IMR-90 (cell line): ENCODE measurements around the gene DPYD. TPM values are rescaled to one million over a fixed set of nuclear protein-coding genes. Genes with fewer than 3 reads are reported as not detected.

Experiments
- ATAC-seq: fragments of 200-7000 bp; cut with Tn5 transposase; 2 replicates; pipeline ENCODE4 v1.9.1; 2020; ENCODE audit warnings: low read depth, mild to moderate bottlenecking, moderate library complexity
- BruUV-seq: library from RNA; stranded (reverse); fragments of 400-500 nt; replicated peaks from 2 replicates; lab custom pipeline; 2021; lab: Mats Ljungman, UMichigan
- CTCF ChIA-PET: fragments of 300-600 bp; formaldehyde crosslinking; extraction: SDS; loops from one replicate; lab custom pipeline; 2021; ENCODE audit warnings: antibody characterized with exemption; lab: Yijun Ruan, JAX
- POLR2A ChIA-PET: fragments of 300-600 bp; sonication (Branson Sonifier 250); formaldehyde crosslinking; loops from one replicate; lab custom pipeline; 2022; ENCODE audit warnings: antibody characterized with exemption; ENCODE audit not compliant: unreplicated experiment; lab: Charles Lee
- DNase-seq: peaks from one replicate; pipeline ENCODE4 v3.0.0; 2013
- H2AFZ ChIP-seq: replicated peaks from 2 replicates; pipeline ENCODE3; 2013; ENCODE audit warnings: low read length, mild to moderate bottlenecking; ENCODE audit not compliant: poor library complexity
- H2AK5ac ChIP-seq: 2 replicates; pipeline ENCODE4 v1.6.1; 2013; ENCODE audit warnings: low read depth, low read length, inconsistent platforms
- H2AK9ac ChIP-seq: replicated peaks from 2 replicates; pipeline ENCODE3; 2013; ENCODE audit warnings: mild to moderate bottlenecking, low read depth, low read length, moderate library complexity; ENCODE audit not compliant: poor library complexity
- H2BK120ac ChIP-seq: 2 replicates; pipeline ENCODE4 v1.6.1; 2013; ENCODE audit warnings: low read depth, low read length, inconsistent platforms
- H2BK15ac ChIP-seq: 3 replicates; pipeline ENCODE4 v1.6.1; 2013; ENCODE audit warnings: low read depth, low read length, inconsistent platforms
- H2BK20ac ChIP-seq: 2 replicates; pipeline ENCODE4 v1.6.1; 2013; ENCODE audit warnings: low read depth, mild to moderate bottlenecking, inconsistent platforms, low read length, moderate library complexity
- H2BK5ac ChIP-seq: 2 replicates; pipeline ENCODE4 v1.6.1; 2013; ENCODE audit warnings: mild to moderate bottlenecking, low read depth, low read length, inconsistent platforms; ENCODE audit not compliant: poor library complexity, severe bottlenecking
- H3K14ac ChIP-seq: replicated peaks from 2 replicates; pipeline ENCODE4 v1.6.1; 2013; ENCODE audit warnings: low read depth, low read length, inconsistent platforms
- H3K18ac ChIP-seq: 2 replicates; pipeline ENCODE4 v1.6.1; 2013; ENCODE audit warnings: low read depth, low read length, control low read depth
- H3K23ac ChIP-seq: 2 replicates; pipeline ENCODE4 v1.6.1; 2013; ENCODE audit warnings: low read depth, low read length, inconsistent platforms
- H3K27ac ChIP-seq: 2 replicates; pipeline ENCODE4 v1.5.1; 2013; ENCODE audit warnings: mild to moderate bottlenecking, control low read depth, low read length; ENCODE audit not compliant: insufficient read depth
- H3K27me3 ChIP-seq: 2 replicates; pipeline ENCODE4 v1.6.1; 2013; ENCODE audit warnings: low read length; ENCODE audit not compliant: control insufficient read depth, insufficient read depth
- H3K36me3 ChIP-seq: 2 replicates; pipeline ENCODE4 v1.6.1; 2013; ENCODE audit warnings: low read length, mixed read lengths; ENCODE audit not compliant: control insufficient read depth, insufficient read depth
- H3K4ac ChIP-seq: 2 replicates; pipeline ENCODE4 v1.6.1; 2013; ENCODE audit warnings: low read depth, low read length, inconsistent platforms
- H3K4me1 ChIP-seq: 2 replicates; pipeline ENCODE4 v1.6.1; 2013; ENCODE audit warnings: low read length, mixed read lengths; ENCODE audit not compliant: control insufficient read depth, insufficient read depth
- H3K4me2 ChIP-seq: 2 replicates; pipeline ENCODE4 v1.6.1; 2013; ENCODE audit warnings: low read depth, mild to moderate bottlenecking, control low read depth, low read length, moderate library complexity
- H3K4me3 ChIP-seq: 2 replicates; pipeline ENCODE4 v1.5.1; 2013; ENCODE audit warnings: low read depth, mild to moderate bottlenecking, control low read depth, low read length, moderate library complexity; ENCODE audit not compliant: insufficient read depth
- H3K56ac ChIP-seq: 2 replicates; pipeline ENCODE4 v1.6.1; 2013; ENCODE audit warnings: low read length, inconsistent platforms; ENCODE audit not compliant: insufficient read depth; ENCODE audit errors: extremely low read depth
- H3K79me1 ChIP-seq, 2 experiments: 2 replicates each; pipeline ENCODE4 v1.6.1; 2013; ENCODE audit warnings: low read length in 2 of 2, inconsistent platforms in 1 of 2, low read depth in 1 of 2
- H3K9ac ChIP-seq: 2 replicates; pipeline ENCODE4 v1.6.1; 2013; ENCODE audit warnings: low read depth, low read length, control low read depth
- H3K9me1 ChIP-seq: 2 replicates; pipeline ENCODE4 v1.6.1; 2013; ENCODE audit warnings: low read length, inconsistent platforms; ENCODE audit not compliant: insufficient read depth
- H3K9me3 ChIP-seq: 2 replicates; pipeline ENCODE4 v1.6.1; 2013; ENCODE audit warnings: low read length; ENCODE audit not compliant: control insufficient read depth, insufficient read depth
- H4K20me1 ChIP-seq: 2 replicates; pipeline ENCODE4 v1.6.1; 2013; ENCODE audit warnings: low read length, inconsistent platforms; ENCODE audit not compliant: insufficient read depth
- H4K5ac ChIP-seq: 2 replicates; pipeline ENCODE4 v1.6.1; 2013; ENCODE audit warnings: mild to moderate bottlenecking, low read depth, low read length, control low read depth
- H4K8ac ChIP-seq, 2 experiments: 2 replicates each; pipeline ENCODE4 v1.6.1; 2013; ENCODE audit warnings: low read depth in 2 of 2, low read length in 2 of 2, control low read depth in 1 of 2, inconsistent platforms in 1 of 2
- H4K91ac ChIP-seq: 2 replicates; pipeline ENCODE4 v1.6.1; 2013; ENCODE audit warnings: low read depth, low read length, inconsistent platforms; ENCODE audit not compliant: insufficient read depth
- BHLHE40 ChIP-seq: fragments of 150-350 bp; IDR thresholded peaks from 2 replicates; pipeline ENCODE4 v1.6.1; 2016; ENCODE audit warnings: mild to moderate bottlenecking, low read depth, low read length
- CEBPB ChIP-seq: IDR thresholded peaks from 2 replicates; pipeline ENCODE4 v1.6.1; 2012; ENCODE audit warnings: low read depth, low read length, improper control_type of control experiment
- CHD1 ChIP-seq: IDR thresholded peaks from 2 replicates; pipeline ENCODE4 v1.6.1; 2012; ENCODE audit warnings: low read depth, low read length, improper control_type of control experiment
- CTCF ChIP-seq: conservative IDR thresholded peaks from 2 replicates; pipeline ENCODE4 v1.5.1; 2012; ENCODE audit warnings: mild to moderate bottlenecking, low read depth, low read length, improper control_type of control experiment
- ELK1 ChIP-seq: fragments of 150-350 bp; IDR thresholded peaks from 2 replicates; pipeline ENCODE4 v1.6.1; 2016; ENCODE audit warnings: low read depth, mild to moderate bottlenecking, low read length, moderate library complexity, borderline replicate concordance
- FOS ChIP-seq: fragments of 150-350 bp; IDR thresholded peaks from 2 replicates; pipeline ENCODE4 v1.6.1; 2016; ENCODE audit warnings: low read depth, low read length
- MAFK ChIP-seq: IDR thresholded peaks from 2 replicates; pipeline ENCODE4 v1.6.1; 2012; ENCODE audit warnings: low read depth, low read length, improper control_type of control experiment
- MAZ ChIP-seq: IDR thresholded peaks from 2 replicates; pipeline ENCODE4 v1.6.1; 2012; ENCODE audit warnings: low read depth, mild to moderate bottlenecking, low read length, improper control_type of control experiment, moderate library complexity, borderline replicate concordance
- MXI1 ChIP-seq: IDR thresholded peaks from 2 replicates; pipeline ENCODE4 v1.6.1; 2012; ENCODE audit warnings: low read depth, mild to moderate bottlenecking, low read length, moderate library complexity, borderline replicate concordance
- NFE2L2 ChIP-seq: fragments of 150-350 bp; IDR thresholded peaks from 2 replicates; pipeline ENCODE4 v1.6.1; 2016; ENCODE audit warnings: low read depth, mild to moderate bottlenecking, low read length
- POLR2A ChIP-seq: IDR thresholded peaks from 2 replicates; pipeline ENCODE4 v1.6.1; 2012; ENCODE audit warnings: mild to moderate bottlenecking, low read depth, low read length
- RAD21 ChIP-seq: IDR thresholded peaks from 2 replicates; pipeline ENCODE4 v1.6.1; 2012; ENCODE audit warnings: low read length, improper control_type of control experiment
- RCOR1 ChIP-seq: IDR thresholded peaks from 2 replicates; pipeline ENCODE4 v1.6.1; 2012; ENCODE audit warnings: mild to moderate bottlenecking, low read length, improper control_type of control experiment; ENCODE audit not compliant: insufficient replicate concordance
- RFX5 ChIP-seq: IDR thresholded peaks from 2 replicates; pipeline ENCODE4 v1.8.0; 2012; ENCODE audit warnings: low read depth, mild to moderate bottlenecking, low read length, moderate library complexity
- USF2 ChIP-seq: fragments of 150-350 bp; IDR thresholded peaks from 2 replicates; pipeline ENCODE4 v1.6.1; 2017; ENCODE audit warnings: mild to moderate bottlenecking, antibody characterized with exemption, low read length, low read depth
- WGBS, 2 experiments: methylation state at CpG; one replicate each; pipeline versions ENCODE4 v1.1.5 to v1.1.7; 2013; ENCODE audit warnings: missing lambda C conversion rate in 2 of 2; ENCODE audit not compliant: insufficient read length in 1 of 2; ENCODE audit errors: extremely low coverage in 2 of 2; 5-methylcytosine and 5-hydroxymethylcytosine counted together
- dilution Hi-C: fragments of 300-500 bp; cut with HindIII; formaldehyde crosslinking; loops from one replicate; pipeline ENCODE4 v1.14.3; 2018; ENCODE audit warnings: low sequenced_read_pairs; ENCODE audit not compliant: unreplicated experiment
- in situ Hi-C: fragments of 300-500 bp; cut with MboI; formaldehyde crosslinking; loops from 3 replicates; pipeline ENCODE4 v1.14.3; 2019; ENCODE audit warnings: low sequenced_read_pairs, inconsistent platforms, mixed read lengths
- intact Hi-C: fragments of 100-400 bp; cut with micrococcal nuclease; formaldehyde crosslinking; loops from 2 replicates; pipeline ENCODE4 v1.10.0; 2022
- polyA plus RNA-seq, 3 experiments: library from polyadenylated mRNA; depleted of rRNA; stranded (reverse); fragments of >200 nt; gene quantifications; 2 replicates each; pipeline ENCODE4 v1.2.3, GENCODE V29; 2012; ENCODE audit warnings: low replicate concordance in 1 of 3
- total RNA-seq: library from RNA; depleted of rRNA; stranded (reverse); fragments of >200 nt; gene quantifications from 2 replicates; pipeline ENCODE4 v1.2.3, GENCODE V29; 2012

The DPYD gene
- total and polyA plus RNA-seq, 2 of the 4 experiments (the other 2 are of a cell fraction): 9.3 to 47.3 TPM

- no peak overlapping the region for H4K8ac ChIP-seq
- no peak for ATAC-seq
- WGBS, 2 experiments: no CpG with 5 or more reads among the region's 2 CpGs
- no peak overlapping the region for H3K18ac ChIP-seq
- POLR2A ChIA-PET: no interaction called here
- no peak overlapping the region for H3K9ac ChIP-seq
- DNase-seq: no peak
- dilution Hi-C loops: no loop called here
- BruUV-seq: no TSS peak
- H3K9me3 ChIP-seq: peaks cover 5% of the 10 kb centered on the region
- H2BK5ac ChIP-seq: no peak overlapping the region
- H3K27ac ChIP-seq: no peak overlapping the region
- H2BK20ac ChIP-seq: no peak overlapping the region
- no peak overlapping the region for H2BK120ac ChIP-seq
- no peak overlapping the region for H3K4ac ChIP-seq
- H3K14ac ChIP-seq: no peak overlapping the region
- no peak overlapping the region for H2BK15ac ChIP-seq
- H3K23ac ChIP-seq: no peak overlapping the region
- H4K5ac ChIP-seq: no peak overlapping the region
- no peaks in the 10 kb centered on the region; the same call in 1 of the 2 replicates for H3K4me1 ChIP-seq
- no peak overlapping the region for H3K4me3 ChIP-seq
- no peaks in the 10 kb centered on the region for H4K20me1 ChIP-seq
- TF ChIP-seq CHD1 (no peak), ELK1 (no peak), MAZ (no peak), FOS (no peak), CTCF (no peak), NFE2L2 (no peak), POLR2A (no peak), MAFK (no peak), CEBPB (no peak), MXI1 (no peak), BHLHE40 (no peak), USF2 (no peak), RCOR1 (no peak), RFX5 (no peak), RAD21 (no peak)
- no peak overlapping the region for H2AFZ ChIP-seq
- in situ Hi-C loops: no loop called here
- H2AK9ac ChIP-seq: no peak overlapping the region
- H3K27me3 ChIP-seq: no peaks in the 10 kb centered on the region
- H3K56ac ChIP-seq: no peak overlapping the region
- H3K79me1 ChIP-seq: no peaks in the 10 kb centered on the region
- no peak overlapping the region for H4K91ac ChIP-seq
- no peaks in the 10 kb centered on the region for H3K36me3 ChIP-seq
- no peak overlapping the region for H2AK5ac ChIP-seq
- CTCF ChIA-PET: no interaction called here
- H3K9me1 ChIP-seq: peaks cover 2% of the 10 kb centered on the region; the same call in 1 of the 2 replicates
- H3K4me2 ChIP-seq: no peak overlapping the region
- intact Hi-C loops: no loop called here
Observed at GRCh38 chr1:97047421-97047793, 873.4 kb downstream of the DPYD start.
